CD4-positive, alpha-beta T cell (primary cell): ENCODE data around the gene PIR. TPM values are rescaled to one million over a fixed set of nuclear protein-coding genes. Genes with fewer than 3 reads are reported as not detected.

Experiments
- ATAC-seq: fragments of 200-7000 bp; cut with Tn5 transposase; one replicate; pipeline ENCODE4 v1.10.0; 2022; ENCODE audit warnings: mild to moderate bottlenecking; ENCODE audit not compliant: poor library complexity
- CTCF ChIA-PET: fragments of 350-600 bp; sonication (Branson Sonifier 250); formaldehyde crosslinking; loops from one replicate; lab custom pipeline; 2021; ENCODE audit warnings: antibody characterized with exemption, inconsistent platforms; lab: Charles Lee
- POLR2A ChIA-PET: fragments of 350-600 bp; sonication (Branson Sonifier 250); formaldehyde crosslinking; loops from one replicate; lab custom pipeline; 2021; ENCODE audit warnings: antibody characterized with exemption, inconsistent platforms; lab: Charles Lee
- DNase-seq, 14 experiments: peaks; one replicate each; pipeline ENCODE4 v3.0.0-alpha.2; 2013 to 2020; ENCODE audit warnings: mixed read lengths in 2 of 14
- H3K27ac ChIP-seq, 2 donors: one replicate each; pipeline versions ENCODE4 v1.5.1 to v1.7.0; 2013; ENCODE audit warnings: low read length in 2 of 2, low read depth in 1 of 2, mild to moderate bottlenecking in 1 of 2
- H3K27me3 ChIP-seq, 2 experiments: 1 replicate in 1 of 2; 2 replicates in 1 of 2; pipeline versions ENCODE4 v1.6.1 to v1.7.0; 2013; ENCODE audit warnings: low read length in 2 of 2, control low read depth in 1 of 2, mild to moderate bottlenecking in 1 of 2, moderate library complexity in 1 of 2; ENCODE audit not compliant: insufficient read depth in 2 of 2, control insufficient read depth in 1 of 2
- H3K36me3 ChIP-seq: one replicate; pipeline ENCODE4 v1.6.1; 2013; ENCODE audit warnings: low read length, control low read depth; ENCODE audit not compliant: insufficient read depth
- H3K4me1 ChIP-seq: one replicate; pipeline ENCODE4 v1.6.1; 2013; ENCODE audit warnings: low read length, control low read depth; ENCODE audit not compliant: insufficient read depth
- H3K4me3 ChIP-seq: one replicate; pipeline ENCODE4 v1.5.1; 2013; ENCODE audit warnings: mild to moderate bottlenecking, low read length, moderate library complexity
- H3K9me3 ChIP-seq, 2 experiments: 1 replicate in 1 of 2; 2 replicates in 1 of 2; pipeline versions ENCODE4 v1.6.1 to v1.7.0; 2013; ENCODE audit warnings: low read length in 2 of 2, mild to moderate bottlenecking in 2 of 2, control low read depth in 1 of 2, moderate library complexity in 1 of 2; ENCODE audit not compliant: control insufficient read depth in 1 of 2, insufficient read depth in 1 of 2
- H3K27ac Mint-ChIP-seq: one replicate; pipeline ENCODE4 v1.8.0; 2020; ENCODE audit warnings: mixed read lengths
- H3K27me3 Mint-ChIP-seq: one replicate; pipeline ENCODE4 v1.8.0; 2021; ENCODE audit warnings: mixed read lengths
- H3K36me3 Mint-ChIP-seq: one replicate; pipeline ENCODE4 v1.8.0; 2021; ENCODE audit warnings: low read depth, mixed read lengths
- H3K4me1 Mint-ChIP-seq: one replicate; pipeline ENCODE4 v1.8.0; 2021; ENCODE audit warnings: low read depth, mixed read lengths
- H3K4me3 Mint-ChIP-seq: one replicate; pipeline ENCODE4 v1.8.0; 2020; ENCODE audit warnings: mild to moderate bottlenecking, mixed read lengths
- H3K9me3 Mint-ChIP-seq: one replicate; pipeline ENCODE4 v1.8.0; 2020; ENCODE audit warnings: mixed read lengths
- CTCF ChIP-seq: fragments of 200-600 bp; IDR thresholded peaks from one replicate; pipeline ENCODE4 v1.8.0; 2022; ENCODE audit warnings: antibody characterized with exemption, mild to moderate bottlenecking
- intact Hi-C, 2 experiments: fragments of 100-400 bp; cut with DNase I in 1 of 2; cut with micrococcal nuclease in 1 of 2; formaldehyde crosslinking; loops; one replicate each; pipeline versions ENCODE4 v1.15.1 to v1.9.0; 2023 to 2025; cut with DNase I, micrococcal nuclease
- total RNA-seq, 174 experiments: library from RNA in 2 of 174; stranded (reverse) in 2 of 174; gene quantifications; one replicate each; pipeline ENCODE4 v1.2.3 and lab custom pipeline; 2021 to 2026

Gene PIR
- total RNA-seq, 2 experiments from 2014 or later: not detected

GRCh38 chrX:15507005-15507404, 13.9 kb upstream of the PIR start:
- H3K4me1 Mint-ChIP-seq: no peaks in the 10 kb centered on the region
- Histone ChIP-seq H3K27ac (no peak overlapping the region), H3K4me3 (no peak overlapping the region), H3K27me3 (peaks cover 2 to 4% of the 10 kb centered on the region in 2 experiments), H3K36me3 (no peaks in the 10 kb centered on the region), H3K9me3 (no peaks in the 10 kb centered on the region), H3K4me1 (no peaks in the 10 kb centered on the region)
- intact Hi-C loops: no loop called here
- POLR2A ChIA-PET: no interaction called here
- CTCF ChIA-PET: interaction anchor here (1.2 kb wide), 1 partner anchor 13 kb away, joined by 4 read pairs; no protein-coding TSS in a partner anchor
- ATAC-seq (no peak), DNase-seq (no peak)
- no peaks in the 10 kb centered on the region for H3K36me3 Mint-ChIP-seq
- H3K27ac Mint-ChIP-seq: no peak overlapping the region
- H3K27me3 Mint-ChIP-seq: peaks cover 14% of the 10 kb centered on the region
- TF ChIP-seq CTCF: no peak
- H3K4me3 Mint-ChIP-seq: no peak overlapping the region
- H3K9me3 Mint-ChIP-seq: no peaks in the 10 kb centered on the region

GRCh38 chrX:15505101-15505500, 12.0 kb upstream of the PIR start:
- DNase-seq (no peak), ATAC-seq (no peak)
- no peaks in the 10 kb centered on the region for H3K36me3 Mint-ChIP-seq
- H3K4me3 Mint-ChIP-seq: no peak overlapping the region
- intact Hi-C loops: no loop called here
- no peaks in the 10 kb centered on the region for H3K9me3 ChIP-seq
- no peaks in the 10 kb centered on the region for H3K4me1 ChIP-seq
- TF ChIP-seq CTCF: no peak
- no peaks in the 10 kb centered on the region for H3K9me3 Mint-ChIP-seq
- no peaks in the 10 kb centered on the region for H3K4me1 Mint-ChIP-seq
- CTCF ChIA-PET: interaction anchor here (1.1 kb wide), 1 partner anchor 10 kb away, joined by 3 read pairs; no protein-coding TSS in a partner anchor
- H3K27ac ChIP-seq: no peak overlapping the region
- H3K4me3 ChIP-seq: no peak overlapping the region
- H3K36me3 ChIP-seq: no peaks in the 10 kb centered on the region
- H3K27me3 ChIP-seq: peaks cover 2 to 10% of the 10 kb centered on the region in 2 experiments
- no peak overlapping the region for H3K27ac Mint-ChIP-seq
- peaks cover 23% of the 10 kb centered on the region for H3K27me3 Mint-ChIP-seq
- POLR2A ChIA-PET: no interaction called here

DNA sequence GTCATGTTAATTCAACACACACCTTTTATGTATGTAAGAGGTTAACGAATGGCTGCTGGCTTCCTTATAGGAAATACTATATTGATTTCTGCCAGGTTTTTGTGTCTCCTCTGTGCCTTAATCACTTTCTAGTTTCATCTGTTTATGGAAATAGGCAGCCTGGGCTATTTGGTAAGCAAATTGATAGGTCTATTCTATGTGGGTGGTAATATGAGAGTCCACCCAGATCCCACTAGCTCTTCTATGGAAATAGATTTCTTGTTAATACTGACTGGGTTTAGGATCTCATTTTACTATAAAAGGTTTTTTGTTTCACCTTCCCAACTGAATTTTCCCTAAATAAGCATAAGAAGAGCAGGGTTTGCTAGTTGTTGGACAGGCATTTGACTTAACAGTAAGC, 11.5 kb upstream of the PIR start:
- peaks cover 23% of the 10 kb centered on the region for H3K27me3 Mint-ChIP-seq
- Histone ChIP-seq H3K27me3 (peaks cover 2 to 10% of the 10 kb centered on the region in 2 experiments), H3K36me3 (no peaks in the 10 kb centered on the region), H3K27ac (no peak overlapping the region), H3K4me3 (no peak overlapping the region), H3K4me1 (no peaks in the 10 kb centered on the region), H3K9me3 (no peaks in the 10 kb centered on the region)
- H3K27ac Mint-ChIP-seq: no peak overlapping the region
- intact Hi-C loops: no loop called here
- TF ChIP-seq CTCF: no peak
- ATAC-seq (no peak), DNase-seq (no peak)
- ChIA-PET POLR2A (no interaction called here), CTCF (interaction anchor here (1.1 kb wide), 1 partner anchor 10 kb away, joined by 3 read pairs; no protein-coding TSS in a partner anchor)
- H3K4me1 Mint-ChIP-seq: no peaks in the 10 kb centered on the region
- no peaks in the 10 kb centered on the region for H3K36me3 Mint-ChIP-seq
- no peak overlapping the region for H3K4me3 Mint-ChIP-seq
- H3K9me3 Mint-ChIP-seq: no peaks in the 10 kb centered on the region
